Measurements from ENCODE around the gene GPATCH1.

GRCh38 chr19:33055718-33056117, 25.3 kb upstream of the GPATCH1 start:
- no peak for TF ChIP-seq CTCF (IDR thresholded peaks at IDR 0.05)
- no peak for TF ChIP-seq POLR2AphosphoS5 (IDR thresholded peaks at IDR 0.05; ENCODE audit: insufficient read depth in 1 of 2, low read depth in 1 of 2)
- no peak for TF ChIP-seq POLR2A (IDR thresholded peaks at IDR 0.05)
